K562 (cell line): ENCODE measurements around the gene UTP14A. TPM values are rescaled to one million over a fixed set of nuclear protein-coding genes. Genes with fewer than 3 reads are reported as not detected.
A peak's percentile ranks its signal among the peaks of the same experiment; 100 is the strongest.

Experiments
- ATAC-seq: fragments of 200-7000 bp; cut with Tn5 transposase; 3 replicates; pipeline ENCODE4 v1.9.1; 2020; ENCODE audit warnings: moderate library complexity
- BruUV-seq: library from RNA; stranded (reverse); fragments of 400-500 nt; replicated peaks from 2 replicates; lab custom pipeline; 2021; lab: Mats Ljungman, UMichigan
- CTCF ChIA-PET: fragments of 300-600 bp; formaldehyde crosslinking; extraction: SDS; loops from one replicate; lab custom pipeline; 2021; ENCODE audit warnings: low intra/inter-chr PET ratio; lab: Yijun Ruan, JAX
- POLR2A ChIA-PET: fragments of 300-600, 350-650 bp; sonication (Branson Sonifier 250); formaldehyde crosslinking; extraction: SDS; loops from one replicate; lab custom pipeline; 2021; ENCODE audit warnings: antibody characterized with exemption, inconsistent platforms; lab: Yijun Ruan, JAX
- DNase-seq, 4 experiments: peaks; one replicate each; pipeline versions ENCODE4 v3.0.0 to v3.0.0-alpha.2; 2011 to 2018; ENCODE audit warnings: low spot score in 3 of 4, mixed read lengths in 3 of 4; ENCODE audit errors: extremely low read depth in 1 of 4
- FAIRE-seq: peaks from 2 replicates; lab custom pipeline; 2011; peaks lifted over from hg19 to GRCh38; lab: Jason Lieb, UNC
- H2AFZ ChIP-seq: 2 replicates; pipeline ENCODE4 v1.6.0; 2011; ENCODE audit warnings: low read depth, low read length, control low read depth, inconsistent platforms
- H3K27ac ChIP-seq: fragments of 200-600 bp; 3 replicates; pipeline ENCODE4 v1.8.0; 2011; ENCODE audit warnings: low read depth, mild to moderate bottlenecking, control low read depth, inconsistent platforms, low read length, moderate library complexity, mixed read lengths; ENCODE audit errors: extremely low read depth
- H3K27me3 ChIP-seq, 2 experiments: fragments of 300-600 bp in 1 of 2; 2 replicates in 1 of 2; 3 replicates in 1 of 2; pipeline versions ENCODE4 v1.6.0 to v1.8.0; 2011; ENCODE audit warnings: inconsistent platforms in 2 of 2, low read length in 2 of 2, mild to moderate bottlenecking in 1 of 2, mixed read lengths in 1 of 2, moderate library complexity in 1 of 2; ENCODE audit not compliant: control insufficient read depth in 2 of 2, insufficient read depth in 2 of 2
- H3K36me3 ChIP-seq: fragments of 300-600 bp; 3 replicates; pipeline ENCODE4 v1.8.0; 2011; ENCODE audit warnings: mild to moderate bottlenecking, low read length, inconsistent platforms; ENCODE audit not compliant: control insufficient read depth, insufficient read depth
- H3K4me1 ChIP-seq, 2 experiments: fragments of 200-600 bp in 1 of 2; replicated peaks in 1 of 2; 2 replicates in 1 of 2; 3 replicates in 1 of 2; pipeline versions ENCODE4 v1.5.1 to v1.8.0; 2011; ENCODE audit warnings: inconsistent platforms in 2 of 2, low read length in 2 of 2, mild to moderate bottlenecking in 1 of 2, mixed read lengths in 1 of 2, moderate library complexity in 1 of 2; ENCODE audit not compliant: control insufficient read depth in 2 of 2, insufficient read depth in 2 of 2
- H3K4me2 ChIP-seq: 2 replicates; pipeline ENCODE4 v1.6.1; 2011; ENCODE audit warnings: low read length, control low read depth, inconsistent platforms, mixed read lengths; ENCODE audit not compliant: insufficient read depth
- H3K4me3 ChIP-seq: fragments of 200-600 bp; sonication (generic), shearing (Covaris generic); 2 replicates; pipeline ENCODE4 v1.5.1; 2016; ENCODE audit warnings: control low read depth, inconsistent platforms
- H3K79me2 ChIP-seq: fragments of 200-600 bp; 3 replicates; pipeline ENCODE4 v1.8.0; 2011; ENCODE audit warnings: low read length, inconsistent platforms; ENCODE audit not compliant: control insufficient read depth, insufficient read depth
- H3K9ac ChIP-seq, 2 experiments: 2 replicates each; pipeline versions ENCODE4 v1.6.0 to v1.6.1; 2011; ENCODE audit warnings: low read depth in 2 of 2, low read length in 2 of 2, control low read depth in 1 of 2, inconsistent platforms in 1 of 2, mild to moderate bottlenecking in 1 of 2, mixed read lengths in 1 of 2; ENCODE audit not compliant: insufficient read depth in 1 of 2
- H3K9me1 ChIP-seq: one replicate; pipeline ENCODE4 v1.6.0; 2011; ENCODE audit warnings: inconsistent platforms, mild to moderate bottlenecking, low read length, moderate library complexity; ENCODE audit not compliant: control insufficient read depth, insufficient read depth
- H3K9me3 ChIP-seq: replicated peaks from 2 replicates; pipeline ENCODE4 v1.5.1; 2011; ENCODE audit warnings: low read depth, low read length, inconsistent platforms; ENCODE audit not compliant: control insufficient read depth, insufficient read depth
- H4K20me1 ChIP-seq: replicated peaks from 2 replicates; pipeline ENCODE4 v1.6.1; 2011; ENCODE audit warnings: low read length, inconsistent platforms, mixed read lengths; ENCODE audit not compliant: control insufficient read depth, insufficient read depth
- BRD4 ChIP-seq: fragments of 200-600 bp; sonication (generic); IDR thresholded peaks from 2 replicates; pipeline ENCODE4 v1.6.1; 2017; ENCODE audit warnings: inconsistent platforms
- CBFA2T3 ChIP-seq: fragments of 450-650 bp; IDR thresholded peaks from 2 replicates; pipeline ENCODE4 v1.6.1; 2017
- ETV1 ChIP-seq: fragments of 450-650 bp; conservative IDR thresholded peaks from 2 replicates; pipeline ENCODE4 v1.6.1; 2016; ENCODE audit warnings: missing genetic modification characterization, control low read depth, low read depth, missing compliant biosample characterization
- HDAC1 ChIP-seq, 2 experiments: fragments of 450-650 bp; IDR thresholded peaks; 2 replicates each; pipeline ENCODE4 v1.6.1; 2016 to 2017; ENCODE audit warnings: inconsistent platforms in 1 of 2, mild to moderate bottlenecking in 1 of 2, moderate library complexity in 1 of 2
- ID3 ChIP-seq, 2 experiments: fragments of 250-450 bp in 1 of 2; fragments of 450-650 bp in 1 of 2; sonication (Bioruptor Pico) in 1 of 2; IDR thresholded peaks; 2 replicates each; pipeline versions ENCODE4 v1.6.1 to v1.8.0; 2016 to 2021; ENCODE audit warnings: mild to moderate bottlenecking in 2 of 2, moderate library complexity in 2 of 2, missing compliant biosample characterization in 1 of 2, missing genetic modification characterization in 1 of 2
- KDM5B ChIP-seq: fragments of 200-600 bp; sonication (generic); IDR thresholded peaks from 2 replicates; pipeline ENCODE4 v1.6.1; 2012; ENCODE audit warnings: low read depth, mild to moderate bottlenecking, moderate library complexity, low read length, control low read depth, inconsistent platforms; ENCODE audit not compliant: insufficient replicate concordance
- KHSRP ChIP-seq: fragments of 450-650 bp; IDR thresholded peaks from 2 replicates; pipeline ENCODE4 v1.6.1; 2017
- PML ChIP-seq: IDR thresholded peaks from 2 replicates; pipeline ENCODE4 v1.6.1; 2012; ENCODE audit warnings: low read length, inconsistent platforms
- RBM15 ChIP-seq: fragments of 200-400 bp; formaldehyde crosslinking; IDR thresholded peaks from 2 replicates; pipeline ENCODE4 v1.6.1; 2018; ENCODE audit warnings: mild to moderate bottlenecking, low read length, moderate library complexity; ENCODE audit not compliant: insufficient read depth
- VEZF1 ChIP-seq: fragments of 200-800 bp; sonication (Bioruptor generic); IDR thresholded peaks from 2 replicates; pipeline ENCODE4 v1.6.1; 2017; ENCODE audit warnings: missing genetic modification characterization, missing compliant biosample characterization
- ZBED1 ChIP-seq: IDR thresholded peaks from 2 replicates; pipeline ENCODE4 v1.6.1; 2014
- ZNF277 ChIP-seq: fragments of 250-450 bp; sonication (Bioruptor Pico); IDR thresholded peaks from 2 replicates; pipeline ENCODE4 v1.8.0; 2022; ENCODE audit warnings: inconsistent platforms, mild to moderate bottlenecking, moderate library complexity, borderline replicate concordance
- ZNF395 ChIP-seq: fragments of 200-800 bp; sonication (Bioruptor generic); IDR thresholded peaks from 2 replicates; pipeline ENCODE4 v1.6.1; 2017; ENCODE audit warnings: missing genetic modification characterization, missing compliant biosample characterization
- ZNF57 ChIP-seq: fragments of 450-650 bp; formaldehyde crosslinking; IDR thresholded peaks from 2 replicates; pipeline ENCODE4 v1.4.0; 2020; ENCODE audit warnings: mild to moderate bottlenecking, moderate library complexity
- ZNF589 ChIP-seq: fragments of 200-800 bp; sonication (Bioruptor generic); IDR thresholded peaks from 2 replicates; pipeline ENCODE4 v1.6.1; 2016; ENCODE audit warnings: low read depth, missing genetic modification characterization, missing compliant biosample characterization
- WGBS: fragments of 100-300 bp; shearing (Covaris generic); methylation state at CpG from one replicate; pipeline ENCODE4 v1.1.6; 2016; ENCODE audit warnings: low coverage, mixed read lengths; ENCODE audit not compliant: insufficient coverage; ENCODE audit errors: missing lambda C conversion rate; 5-methylcytosine and 5-hydroxymethylcytosine counted together
- in situ Hi-C: fragments of 300-500 bp; cut with MboI; formaldehyde crosslinking; loops from 4 replicates; pipeline ENCODE4 v1.15.0; 2018; ENCODE audit warnings: inconsistent platforms, mixed read lengths
- intact Hi-C: fragments of 100-400 bp; cut with micrococcal nuclease; formaldehyde crosslinking; loops from 2 replicates; pipeline ENCODE4 v1.14.2; 2022
- polyA plus RNA-seq, 8 experiments: library from polyadenylated mRNA; depleted of rRNA in 4 of 8; stranded (reverse) in 5 of 8; unstranded in 3 of 8; fragments of >200 nt; fragmentation: Nextera tagmentation in 2 of 8; fragmentation: Illumina TruSeq in 1 of 8; extraction: Ambion mirVana in 2 of 8; extraction: Trizol in 1 of 8; gene quantifications; 2 replicates each; pipeline versions ENCODE4 v1.2.1 to v1.2.3, GENCODE V29; 2011 to 2014; ENCODE audit warnings: inconsistent platforms in 1 of 8, missing spikeins in 1 of 8
- total RNA-seq, 7 experiments: library from RNA; depleted of rRNA in 6 of 7; stranded (reverse); fragments of >200 nt in 6 of 7; fragmentation: Illumina TruSeq in 2 of 7; extraction: Trizol in 2 of 7; gene quantifications; 2 replicates each; pipeline versions ENCODE4 v1.2.1 to v1.2.3, GENCODE V29; 2011 to 2021; ENCODE audit warnings: low replicate concordance in 1 of 7

Gene UTP14A
- total and polyA plus RNA-seq, 9 of the 15 experiments (the other 6 are each of a cell fraction or from before 2014, with no cell fraction given) = 30.5 to 91.0 (median 64.1) TPM

- Histone ChIP-seq H2AFZ (peak overlapping the region; percentile 94), H3K36me3 (no peaks in the 10 kb centered on the region), H3K27ac (peak overlapping the region; percentile 93), H3K79me2 (peaks cover 5% of the 10 kb centered on the region; the same call in 2 of the 3 replicates), H3K9ac (peak overlapping the region; percentile 80 to 92), H3K9me3 (no peaks in the 10 kb centered on the region), H3K4me1 (peaks cover 37 to 39% of the 10 kb centered on the region in 2 experiments), H3K4me3 (peak overlapping the region; percentile 30), H4K20me1 (no peaks in the 10 kb centered on the region), H3K9me1 (no peaks in the 10 kb centered on the region), H3K4me2 (peak overlapping the region; percentile 91), H3K27me3 (no peaks in the 10 kb centered on the region)
- peak; percentile 88 to 91 (median 90) for DNase-seq
- WGBS = 3% methylated on average over 16 of the region's 26 CpGs
- intact Hi-C loops (loop anchor here (1.0 kb wide), 2 partner anchors 21 to 29 kb away; partner anchors contain the start of gene BCORL1), in situ Hi-C loops (no loop called here)
- peak; percentile 89 for ATAC-seq
- peak; percentile 72 for FAIRE-seq
- POLR2A ChIA-PET = interaction anchor here (0.5 to 1.4 kb wide), 8 partner anchors 9 to 130 kb away, joined by 3 to 5 read pairs (median 4); no protein-coding TSS in a partner anchor
- TSS peak; percentile 97 for BruUV-seq
- CTCF ChIA-PET = interaction anchor here (0.5 kb wide), 1 partner anchor 62 kb away, joined by 3 read pairs; no protein-coding TSS in a partner anchor
- TF ChIP-seq ETV1 (tag) (peak; percentile 66), HDAC1 (IDR thresholded peaks at IDR 0.05) (peak in 1 of 2 experiments; percentile 17; a peak in 1 of 4 replicates), CBFA2T3 (no peak), PML (peak; percentile 57; the same call in 1 of the 2 replicates), ZNF395 (CRISPR knock-in tag) (peak; percentile 34; the same call in 1 of the 2 replicates), ID3 (CRISPR knock-in tag; IDR thresholded peaks at IDR 0.05) (no peak), ID3 (tag; IDR thresholded peaks at IDR 0.05) (peak; percentile 60; the same call in 1 of the 2 replicates), KHSRP (no peak), ZNF589 (CRISPR knock-in tag) (no peak), ZNF57 (0 out of 2 replicates have a peak, but pooled peaks have one; percentile 57), VEZF1 (peak; percentile 86), ZNF277 (CRISPR knock-in tag) (no peak), BRD4 (no peak), ZBED1 (no peak), RBM15 (no peak), KDM5B (peak; percentile 84)
These were observed 55.5 kb downstream of the UTP14A start for GRCh38 chrX:129961180-129962083.
